ENCODE measurements around the gene USP10. TPM values are rescaled to one million over a fixed set of nuclear protein-coding genes. Genes with fewer than 3 reads are reported as not detected.

USP10 gene
- total and polyA plus RNA-seq, 2 donors (not counting 3 experiments of a cell fraction or from before 2014, with no cell fraction given), result 84.0 to 115 TPM

DNA sequence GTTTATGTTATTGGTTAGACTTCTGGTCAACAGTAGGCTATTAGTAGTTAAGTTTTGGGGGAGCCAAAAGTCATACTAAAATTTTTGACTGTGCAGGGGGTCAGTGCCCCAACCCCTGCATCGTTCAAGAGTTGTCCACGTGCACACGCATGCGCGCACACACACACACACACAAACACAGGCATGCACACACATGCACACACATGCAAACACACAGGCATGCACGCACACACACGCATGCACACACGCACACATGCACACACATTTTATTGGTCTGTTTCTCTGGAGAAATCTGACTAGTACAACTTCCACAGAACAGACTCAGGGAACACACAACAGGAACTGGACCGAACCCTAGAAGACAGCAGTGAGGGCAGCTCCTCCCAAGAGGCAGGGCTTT, 24.4 kb upstream of the USP10 start:
- intact Hi-C loops (cut with micrococcal nuclease) (no loop called here), dilution Hi-C loops (cut with MboI; ENCODE audit: extremely low pct_ligation_motif_present, low sequenced_read_pairs) (no loop called here)
- no peaks in the 10 kb centered on the region for H3K4me1 ChIP-seq (ENCODE audit: control insufficient read depth, extremely low read depth, insufficient read depth, low read length)
- H3K27me3 ChIP-seq (ENCODE audit: control insufficient read depth in 2 of 2, insufficient read depth in 2 of 2, low read length in 2 of 2), result peaks cover 2 to 9% of the 10 kb centered on the region in 2 experiments
- TF ChIP-seq JUN (IDR thresholded peaks at IDR 0.05; ENCODE audit: borderline replicate concordance, insufficient read depth, insufficient read length, low read depth), result no peak
- no peak for TF ChIP-seq FOS (IDR thresholded peaks at IDR 0.05; ENCODE audit: borderline replicate concordance, insufficient read depth, low read length)
- TF ChIP-seq, protein P1, sequence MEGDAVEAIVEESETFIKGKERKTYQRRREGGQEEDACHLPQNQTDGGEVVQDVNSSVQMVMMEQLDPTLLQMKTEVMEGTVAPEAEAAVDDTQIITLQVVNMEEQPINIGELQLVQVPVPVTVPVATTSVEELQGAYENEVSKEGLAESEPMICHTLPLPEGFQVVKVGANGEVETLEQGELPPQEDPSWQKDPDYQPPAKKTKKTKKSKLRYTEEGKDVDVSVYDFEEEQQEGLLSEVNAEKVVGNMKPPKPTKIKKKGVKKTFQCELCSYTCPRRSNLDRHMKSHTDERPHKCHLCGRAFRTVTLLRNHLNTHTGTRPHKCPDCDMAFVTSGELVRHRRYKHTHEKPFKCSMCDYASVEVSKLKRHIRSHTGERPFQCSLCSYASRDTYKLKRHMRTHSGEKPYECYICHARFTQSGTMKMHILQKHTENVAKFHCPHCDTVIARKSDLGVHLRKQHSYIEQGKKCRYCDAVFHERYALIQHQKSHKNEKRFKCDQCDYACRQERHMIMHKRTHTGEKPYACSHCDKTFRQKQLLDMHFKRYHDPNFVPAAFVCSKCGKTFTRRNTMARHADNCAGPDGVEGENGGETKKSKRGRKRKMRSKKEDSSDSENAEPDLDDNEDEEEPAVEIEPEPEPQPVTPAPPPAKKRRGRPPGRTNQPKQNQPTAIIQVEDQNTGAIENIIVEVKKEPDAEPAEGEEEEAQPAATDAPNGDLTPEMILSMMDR (IDR thresholded peaks at IDR 0.05; ENCODE audit: extremely low read depth in 1 of 2, insufficient read depth in 1 of 2, low read depth in 1 of 2, low read length in 2 of 2), result no peak
- TF ChIP-seq GATA2 (IDR thresholded peaks at IDR 0.05; ENCODE audit: insufficient read depth, insufficient read length, low read depth, low read length), result no peak
- TF ChIP-seq POLR2AphosphoS5 (IDR thresholded peaks at IDR 0.05; ENCODE audit: insufficient read depth, low read depth, low read length), result no peak
- TF ChIP-seq EZH2 (IDR thresholded peaks at IDR 0.05; ENCODE audit: borderline replicate concordance, low read depth, low read length, severe bottlenecking), result no peak
- no peak for TF ChIP-seq POLR2A (IDR thresholded peaks at IDR 0.05; ENCODE audit: low read depth, low read length)
- no peak for TF ChIP-seq MYC (IDR thresholded peaks at IDR 0.05; ENCODE audit: low read depth, low read length)
- TF ChIP-seq, protein P2, sequence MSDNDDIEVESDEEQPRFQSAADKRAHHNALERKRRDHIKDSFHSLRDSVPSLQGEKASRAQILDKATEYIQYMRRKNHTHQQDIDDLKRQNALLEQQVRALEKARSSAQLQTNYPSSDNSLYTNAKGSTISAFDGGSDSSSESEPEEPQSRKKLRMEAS (IDR thresholded peaks at IDR 0.05; ENCODE audit: insufficient read depth, insufficient read length), result no peak
- H3K9ac ChIP-seq (replicated peaks; ENCODE audit: extremely low read depth, insufficient read depth, low read length), result no peak overlapping the region
- no peak overlapping the region for H3K4me3 ChIP-seq (replicated peaks in 1 of 3; ENCODE audit: insufficient read depth in 1 of 3, low read depth in 1 of 3, low read length in 3 of 3)
- H3K9me3 ChIP-seq (replicated peaks; ENCODE audit: control insufficient read depth, insufficient read depth, low read length), result no peaks in the 10 kb centered on the region
- H3K79me2 ChIP-seq (ENCODE audit: control insufficient read depth, insufficient read depth, low read length), result no peaks in the 10 kb centered on the region
- no peak overlapping the region for H3K4me2 ChIP-seq (ENCODE audit: insufficient read depth, low read length)
- H3K9me1 ChIP-seq (replicated peaks; ENCODE audit: control insufficient read depth, extremely low read depth, insufficient read depth, low read length), result no peaks in the 10 kb centered on the region
- FAIRE-seq (no peak), DNase-seq (ENCODE audit: low read depth, low spot score) (no peak)
- no peak overlapping the region for H3K27ac ChIP-seq (ENCODE audit: insufficient read depth, low read depth, low read length)
- CTCF ChIA-PET, result no interaction called here
- no peak overlapping the region for H2AFZ ChIP-seq (ENCODE audit: low read depth, low read length)
- POLR2A ChIA-PET, result no interaction called here
- no peaks in the 10 kb centered on the region for H3K36me3 ChIP-seq (ENCODE audit: control insufficient read depth in 2 of 2, extremely low read depth in 1 of 2, insufficient read depth in 2 of 2, low read length in 2 of 2)
- BruUV-seq (replicated peaks), result no TSS peak
- no peaks in the 10 kb centered on the region for H4K20me1 ChIP-seq (replicated peaks; ENCODE audit: control insufficient read depth, extremely low read depth, insufficient read depth, low read length)

Data from endothelial cell of umbilical vein (primary cell).